ENCODE results near the gene TMEM178B.
"Not testable (repeated sequence)": the region's sequence is repeated elsewhere in the genome, so short reads cannot be mapped to it uniquely, and the experiment has no call there.

TMEM178B gene

GRCh38 chr7:141370650-141371049 is 296.8 kb downstream of the TMEM178B start:
- TF ChIP-seq CTCF (IDR thresholded peaks at IDR 0.05; ENCODE audit: low read length, missing control alignments), result no peak
- no peak overlapping the region for H3K4me3 ChIP-seq (replicated peaks; ENCODE audit: low read depth, low read length)
- no peak for DNase-seq (ENCODE audit: low read depth)

GRCh38 chr7:141374425-141374824 is 300.6 kb downstream of the TMEM178B start:
- TF ChIP-seq CTCF (IDR thresholded peaks at IDR 0.05; ENCODE audit: low read length, missing control alignments), result no peak
- no peak overlapping the region for H3K4me3 ChIP-seq (replicated peaks; ENCODE audit: low read depth, low read length)
- DNase-seq (ENCODE audit: low read depth), result no peak

- no peak for DNase-seq (ENCODE audit: low read depth)
- no peak for TF ChIP-seq CTCF (IDR thresholded peaks at IDR 0.05; ENCODE audit: low read length, missing control alignments)
- no peak overlapping the region for H3K4me3 ChIP-seq (replicated peaks; ENCODE audit: low read depth, low read length)
These were observed 301.6 kb downstream of the TMEM178B start for GRCh38 chr7:141375442-141375841.

GRCh38 chr7:141377906-141378305 is 304.0 kb downstream of the TMEM178B start:
- no peak for TF ChIP-seq CTCF (IDR thresholded peaks at IDR 0.05; ENCODE audit: low read length, missing control alignments)
- H3K4me3 ChIP-seq (replicated peaks; ENCODE audit: low read depth, low read length), result no peak overlapping the region
- DNase-seq (ENCODE audit: low read depth), result no peak

- no peak overlapping the region for H3K4me3 ChIP-seq (replicated peaks; ENCODE audit: low read depth, low read length)
- TF ChIP-seq CTCF (IDR thresholded peaks at IDR 0.05; ENCODE audit: low read length, missing control alignments), result no peak
- no peak for DNase-seq (ENCODE audit: low read depth)
These were observed 304.5 kb downstream of the TMEM178B start for GRCh38 chr7:141378405-141378804.

- H3K4me3 ChIP-seq (replicated peaks; ENCODE audit: low read depth, low read length), result no peak overlapping the region
- no peak for DNase-seq (ENCODE audit: low read depth)
- TF ChIP-seq CTCF (IDR thresholded peaks at IDR 0.05; ENCODE audit: low read length, missing control alignments), result no peak
These were observed 308.0 kb downstream of the TMEM178B start for GRCh38 chr7:141381794-141382427.

- H3K4me3 ChIP-seq (replicated peaks; ENCODE audit: low read depth, low read length); DNase-seq (ENCODE audit: low read depth): not testable (repeated sequence)
These were observed 309.5 kb downstream of the TMEM178B start for GRCh38 chr7:141383356-141383755.
